Tibial nerve (tissue), 4 donors: ENCODE results near the gene MKLN1. TPM values are rescaled to one million over a fixed set of nuclear protein-coding genes. Genes with fewer than 3 reads are reported as not detected.
"Not testable (repeated sequence)": the region's sequence is repeated elsewhere in the genome, so short reads cannot be mapped to it uniquely, and the experiment has no call there.

Experiments
- DNase-seq, 2 donors: peaks; one replicate each; pipeline ENCODE4 v3.0.0-alpha.2; 2019; ENCODE audit warnings: low spot score in 2 of 2
- H3K27ac ChIP-seq, 4 donors: fragments of 200-600 bp; sonication (generic) in 3 of 4; one replicate each; pipeline ENCODE4 v1.5.1; 2017 to 2019; ENCODE audit warnings: mild to moderate bottlenecking in 1 of 4
- H3K27me3 ChIP-seq, 2 donors: fragments of 200-600 bp; sonication (generic) in 1 of 2; one replicate each; pipeline versions ENCODE4 v1.5.1 to v1.6.0; 2017 to 2019
- H3K36me3 ChIP-seq, 3 donors: fragments of 200-600 bp; sonication (generic); one replicate each; pipeline ENCODE4 v1.5.1; 2018 to 2019
- H3K4me1 ChIP-seq, 4 donors: fragments of 200-600 bp; sonication (generic) in 3 of 4; one replicate each; pipeline ENCODE4 v1.5.1; 2017 to 2019
- H3K4me3 ChIP-seq, 4 donors: fragments of 200-600 bp; sonication (generic) in 3 of 4; one replicate each; pipeline ENCODE4 v1.5.1; 2017 to 2019; ENCODE audit warnings: mild to moderate bottlenecking in 1 of 4, moderate library complexity in 1 of 4
- H3K9me3 ChIP-seq, 4 donors: fragments of 200-600 bp; sonication (generic) in 3 of 4; one replicate each; pipeline ENCODE4 v1.5.1; 2017 to 2019
- CTCF ChIP-seq, 5 experiments: fragments of 200-600 bp in 3 of 5; fragments of 450-650 bp in 2 of 5; sonication (generic) in 3 of 5; IDR thresholded peaks; one replicate each; pipeline ENCODE4 v1.5.1; 2016 to 2019; ENCODE audit warnings: antibody characterized with exemption in 5 of 5, mild to moderate bottlenecking in 3 of 5, moderate library complexity in 2 of 5
- EP300 ChIP-seq, 2 donors: sonication (generic); formaldehyde crosslinking; IDR thresholded peaks; one replicate each; pipeline ENCODE4 v1.6.1; 2017; ENCODE audit warnings: antibody characterized with exemption in 2 of 2, mild to moderate bottlenecking in 1 of 2
- POLR2A ChIP-seq, 2 donors: fragments of 450-650 bp; IDR thresholded peaks; one replicate each; pipeline ENCODE4 v1.6.1; 2017; ENCODE audit warnings: antibody characterized with exemption in 2 of 2, mild to moderate bottlenecking in 2 of 2, moderate library complexity in 2 of 2
- WGBS, 2 donors: methylation state at CpG; one replicate each; pipeline ENCODE4 v1.1.5; 2018; 5-methylcytosine and 5-hydroxymethylcytosine counted together
- total RNA-seq, 4 donors: library from RNA; depleted of rRNA; stranded (reverse); fragments of >200 nt; gene quantifications; one replicate each; pipeline ENCODE4 v1.1.0, GENCODE V29; 2016

MKLN1 gene
- total RNA-seq, 4 donors from 2014 or later, result 86.4 to 143 (median 95.0) TPM

DNA sequence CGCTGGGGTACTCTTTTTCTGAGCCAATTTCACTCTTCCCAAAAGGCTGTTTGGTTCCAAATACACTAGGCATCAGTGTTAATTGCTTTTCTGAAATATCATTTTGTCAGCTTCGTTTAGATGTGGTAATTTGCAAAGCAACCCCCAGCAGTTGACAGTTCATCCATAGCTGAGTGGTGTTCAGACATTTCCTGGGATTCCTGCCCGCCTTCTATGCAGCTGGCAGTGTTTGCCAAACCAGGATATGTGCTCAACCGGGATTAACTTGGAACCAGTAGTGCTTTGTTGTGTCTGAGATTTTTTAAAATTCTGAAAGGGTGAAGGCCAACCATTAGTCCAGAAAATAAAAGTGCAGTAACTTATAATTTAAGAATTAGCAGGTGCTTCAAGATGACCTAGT is 25.2 kb upstream of the MKLN1 start:
- DNase-seq, result no peak
- Histone ChIP-seq H3K4me1 (peaks cover 0 to 53% (median 11%) of the 10 kb centered on the region in 4 donors), H3K36me3 (peaks cover 0 to 3% (median 0%) of the 10 kb centered on the region in 3 donors), H3K27ac (peak overlapping the region in 1 of 4 donors; percentile 0), H3K9me3 (peaks cover 0 to 12% (median 0%) of the 10 kb centered on the region in 4 donors), H3K27me3 (no peaks in the 10 kb centered on the region), H3K4me3 (no peak overlapping the region)
- 79 to 84% methylated on average over 4 of the region's 4 CpGs for WGBS, 2 donors
- no peak for TF ChIP-seq EP300 (IDR thresholded peaks at IDR 0.05)
- TF ChIP-seq CTCF (IDR thresholded peaks at IDR 0.05), result no peak

DNA sequence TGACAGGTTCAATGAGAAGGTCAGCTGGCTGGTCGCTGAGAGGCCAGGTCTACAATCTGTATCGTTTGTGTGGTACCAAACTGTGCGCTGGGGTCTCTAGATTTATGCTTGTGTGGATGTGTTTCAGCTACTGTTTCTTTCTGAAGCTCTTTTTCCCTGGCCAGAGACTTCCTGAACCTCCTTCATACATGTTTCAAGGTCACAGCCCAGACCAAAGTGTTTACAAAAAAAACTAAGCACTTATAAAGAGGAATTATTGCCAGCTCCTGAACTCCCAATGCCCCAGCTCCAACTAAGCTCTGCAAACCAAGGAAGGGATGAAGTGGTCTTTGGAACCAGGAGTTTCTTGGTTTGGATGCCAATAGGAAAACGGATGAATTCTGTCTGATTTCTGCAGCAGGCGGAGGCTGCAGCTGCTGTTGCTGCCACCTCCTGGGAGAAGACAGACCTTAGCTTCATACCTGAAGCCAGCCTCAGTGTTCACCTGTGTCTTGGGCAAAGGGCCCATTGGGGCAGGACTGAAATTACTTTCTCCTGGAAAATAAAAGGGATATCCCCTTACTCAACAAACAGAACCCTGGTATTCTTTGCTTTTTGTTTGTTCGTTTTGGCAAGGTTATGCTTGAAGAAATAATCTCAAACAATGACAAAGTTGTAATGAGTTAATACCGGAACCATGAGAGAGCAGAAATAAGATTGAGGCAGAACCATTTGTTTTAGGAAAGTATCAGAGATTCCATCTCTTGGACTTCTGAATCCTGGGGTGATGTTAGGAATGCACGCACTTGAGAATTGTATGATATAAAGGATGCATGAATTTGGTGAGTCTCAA is 24.6 kb upstream of the MKLN1 start:
- Histone ChIP-seq H3K9me3 (peaks cover 0 to 12% (median 0%) of the 10 kb centered on the region in 4 donors), H3K4me3 (no peak overlapping the region), H3K27ac (no peak overlapping the region), H3K27me3 (no peaks in the 10 kb centered on the region), H3K4me1 (peaks cover 0 to 51% (median 11%) of the 10 kb centered on the region in 4 donors), H3K36me3 (peaks cover 0 to 3% (median 0%) of the 10 kb centered on the region in 3 donors)
- 75 to 78% methylated on average over 8 of the region's 8 CpGs for WGBS, 2 donors
- TF ChIP-seq CTCF (IDR thresholded peaks at IDR 0.05), result peak; percentile 29 to 62 (median 44)
- peak in 1 of 2 donors; percentile 16 for TF ChIP-seq EP300 (IDR thresholded peaks at IDR 0.05)
- TF ChIP-seq POLR2A (IDR thresholded peaks at IDR 0.05), result no peak
- no peak for DNase-seq

GRCh38 chr7:131305152-131305551 is 22.5 kb upstream of the MKLN1 start:
- Histone ChIP-seq H3K36me3 (peaks cover 0 to 7% (median 0%) of the 10 kb centered on the region in 3 donors), H3K4me1 (peaks cover 0 to 30% (median 6%) of the 10 kb centered on the region in 4 donors), H3K4me3 (no peak overlapping the region), H3K27me3 (no peaks in the 10 kb centered on the region), H3K9me3 (peaks cover 0 to 12% (median 0%) of the 10 kb centered on the region in 4 donors), H3K27ac (no peak overlapping the region)
- TF ChIP-seq EP300 (IDR thresholded peaks at IDR 0.05) (no peak), POLR2A (IDR thresholded peaks at IDR 0.05) (no peak), CTCF (IDR thresholded peaks at IDR 0.05) (no peak)
- no peak for DNase-seq

- H3K27ac ChIP-seq, H3K4me3 ChIP-seq, H3K36me3 ChIP-seq, DNase-seq, H3K27me3 ChIP-seq: not testable (repeated sequence)
- H3K4me1 ChIP-seq, result peaks cover 0 to 21% (median 5%) of the 10 kb centered on the region in 4 donors
- H3K9me3 ChIP-seq, result peaks cover 0 to 12% (median 0%) of the 10 kb centered on the region in 4 donors
- WGBS, 2 donors, result 96% methylated on average over 3 of the region's 3 CpGs
Observed at GRCh38 chr7:131306041-131306440, 21.6 kb upstream of the MKLN1 start.

- no peak overlapping the region for H3K4me3 ChIP-seq
- peaks cover 0 to 12% (median 0%) of the 10 kb centered on the region in 4 donors for H3K9me3 ChIP-seq
- peaks cover 0 to 14% (median 2%) of the 10 kb centered on the region in 4 donors for H3K4me1 ChIP-seq
- TF ChIP-seq EP300 (IDR thresholded peaks at IDR 0.05), result no peak
- TF ChIP-seq CTCF (IDR thresholded peaks at IDR 0.05), result no peak
- no peak for DNase-seq
- H3K27ac ChIP-seq, result no peak overlapping the region
- H3K27me3 ChIP-seq, result no peaks in the 10 kb centered on the region
- H3K36me3 ChIP-seq, result peaks cover 0 to 7% (median 0%) of the 10 kb centered on the region in 3 donors
Observed at GRCh38 chr7:131306777-131307176, 20.9 kb upstream of the MKLN1 start.
